Activated CD4-positive, alpha-beta T cell treated with anti-CD3 and anti-CD28 coated beads for 24 hours (primary cell): ENCODE data around the gene SMIM20.

Source experiments
- DNase-seq, 2 donors: peaks; one replicate each; pipeline ENCODE4 v3.0.0-alpha.2; 2020; ENCODE audit warnings: low read depth in 2 of 2

SMIM20 gene

DNA sequence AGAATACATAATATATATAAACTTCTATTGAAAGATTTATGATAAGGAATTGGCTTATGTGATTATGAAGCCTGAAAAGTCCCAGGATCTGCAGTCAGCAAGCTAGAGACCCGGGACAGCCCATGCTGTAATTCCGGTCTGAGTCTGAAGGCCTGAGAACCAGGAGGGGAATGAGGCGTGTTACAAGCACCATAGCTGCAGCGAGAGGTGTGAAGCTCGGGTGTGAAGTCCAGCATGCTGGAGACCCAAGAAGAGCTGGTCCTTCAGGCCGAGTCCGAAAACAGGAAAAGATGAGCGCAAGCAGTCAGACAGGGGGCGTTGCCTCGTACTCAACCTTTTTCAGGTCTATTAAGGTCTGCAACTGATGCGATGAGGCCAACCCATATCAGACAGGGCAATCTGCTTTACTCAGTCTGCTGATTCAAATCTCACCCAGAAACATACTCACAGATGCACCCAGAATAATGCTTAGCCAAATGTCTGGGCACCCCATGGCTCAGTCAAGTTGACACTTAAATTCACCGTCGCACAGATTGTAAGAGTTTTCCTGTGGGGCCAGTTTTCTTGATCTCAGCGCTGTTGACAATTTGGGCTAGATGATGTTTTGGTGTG lies 40.4 kb downstream of the SMIM20 start:
- no peak for DNase-seq

DNA sequence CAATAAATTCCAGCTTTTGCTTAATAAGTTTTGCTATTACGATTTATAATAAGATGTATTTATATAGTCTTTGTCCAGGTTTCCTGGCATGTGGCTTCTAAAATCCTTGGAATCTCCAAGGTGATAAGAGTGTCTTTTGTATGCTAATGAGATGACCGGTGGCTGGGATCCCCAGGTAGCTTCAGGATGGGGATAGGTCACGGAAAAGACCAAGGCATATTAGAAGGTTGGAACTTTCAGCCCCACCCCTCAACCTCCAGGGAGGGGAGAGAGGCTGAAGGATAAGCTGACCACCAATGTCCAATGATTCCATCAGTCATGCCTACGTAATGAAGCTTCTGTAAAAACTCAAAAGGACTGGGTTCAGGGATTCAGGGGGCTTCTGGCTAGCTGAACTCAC lies 41.7 kb downstream of the SMIM20 start:
- no peak for DNase-seq

DNA sequence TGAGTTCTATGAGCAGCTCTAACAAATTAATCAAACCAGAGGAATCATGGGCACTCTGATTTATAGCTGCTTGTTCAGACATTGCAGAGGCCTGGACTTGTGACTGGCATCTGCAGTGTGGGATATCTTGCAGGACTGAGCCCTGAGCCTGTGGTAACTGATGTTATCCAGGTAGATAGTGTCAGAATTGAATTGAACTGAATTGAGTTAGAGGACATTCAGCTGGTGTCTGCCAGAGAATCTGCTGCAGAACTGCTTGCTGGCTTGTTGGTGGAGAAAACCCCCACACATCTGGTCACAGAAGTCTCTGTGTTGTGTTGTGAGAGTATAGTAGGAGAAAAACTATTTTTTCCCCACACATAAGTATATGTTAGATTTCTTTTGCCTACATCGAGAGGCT lies 42.2 kb downstream of the SMIM20 start:
- no peak for DNase-seq

DNA sequence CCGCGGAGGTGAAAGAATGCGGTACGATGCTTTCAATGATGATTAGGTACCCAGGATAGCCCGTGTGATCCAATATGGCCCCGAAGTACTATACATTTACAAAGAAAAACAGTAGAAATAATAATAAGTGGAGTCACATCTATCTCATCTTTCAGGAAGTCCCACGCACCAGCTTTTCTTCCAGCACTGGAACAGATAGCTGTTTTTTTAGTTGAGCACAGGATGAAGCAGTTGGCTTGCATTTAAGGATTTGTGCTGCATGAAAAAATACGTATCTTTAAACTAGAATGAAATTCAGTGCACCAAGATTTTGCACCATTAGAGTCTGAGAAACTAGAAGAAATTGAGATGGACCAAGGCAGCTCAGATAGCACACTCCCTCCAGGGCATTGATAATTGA lies 44.1 kb downstream of the SMIM20 start:
- DNase-seq: no peak

DNA sequence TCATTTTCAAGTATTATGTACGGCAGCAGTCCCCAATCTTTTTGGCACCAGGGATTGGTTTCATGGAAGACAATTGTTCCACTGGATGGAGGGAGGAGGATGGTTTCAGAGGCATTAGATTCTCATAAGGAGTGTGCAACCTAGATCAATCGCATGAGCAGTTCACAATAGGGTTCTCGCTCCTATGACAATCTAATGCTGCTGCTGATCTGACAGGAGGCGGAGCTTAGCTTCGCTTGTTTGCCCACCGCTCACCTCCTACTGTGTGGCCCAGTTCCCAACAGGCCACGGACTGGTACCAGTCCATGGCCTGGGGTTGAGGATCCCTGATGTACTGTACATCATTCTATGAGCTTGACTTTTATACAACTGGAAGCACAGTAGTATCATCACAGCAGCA lies 48.4 kb downstream of the SMIM20 start:
- DNase-seq: no peak

DNA sequence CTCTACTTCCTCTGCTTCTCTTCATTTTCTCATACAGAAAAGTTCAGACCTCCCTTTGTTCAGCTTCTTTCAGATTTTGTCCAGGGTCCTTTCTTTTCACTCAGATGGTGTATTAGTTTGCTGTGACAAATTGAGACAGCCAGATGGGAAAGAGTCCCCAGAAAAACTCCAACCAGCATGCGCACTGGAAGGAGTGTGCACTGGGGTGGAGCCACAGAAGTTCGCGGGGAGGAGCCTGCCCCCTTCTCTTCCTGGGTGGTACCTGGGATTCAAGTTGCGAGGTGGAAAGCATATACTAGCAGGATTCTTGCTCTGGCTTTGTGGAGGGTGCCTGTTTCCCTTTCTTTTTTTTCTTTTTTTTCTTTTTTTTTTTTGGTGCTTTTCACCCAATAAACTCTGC lies 51.6 kb downstream of the SMIM20 start:
- DNase-seq: no peak

DNA sequence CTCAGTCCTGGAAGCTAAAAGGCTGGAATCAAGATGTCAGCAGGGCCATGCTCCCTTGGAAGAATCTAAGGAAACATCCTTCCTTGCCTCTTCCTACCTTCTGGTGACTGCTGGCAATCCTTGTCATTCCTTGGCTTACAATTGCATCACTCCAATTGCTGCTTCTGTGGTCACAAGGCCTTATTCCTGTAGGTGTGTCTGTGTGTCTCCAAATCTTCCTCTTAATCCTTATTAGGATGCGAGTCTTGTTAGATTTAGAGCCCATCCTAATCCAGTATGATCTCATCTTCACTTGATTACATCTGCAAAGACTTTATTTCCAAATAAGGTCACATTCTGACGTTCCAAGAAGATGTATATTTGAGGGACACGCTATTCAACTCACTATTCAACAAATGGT lies 52.2 kb downstream of the SMIM20 start:
- no peak for DNase-seq

DNA sequence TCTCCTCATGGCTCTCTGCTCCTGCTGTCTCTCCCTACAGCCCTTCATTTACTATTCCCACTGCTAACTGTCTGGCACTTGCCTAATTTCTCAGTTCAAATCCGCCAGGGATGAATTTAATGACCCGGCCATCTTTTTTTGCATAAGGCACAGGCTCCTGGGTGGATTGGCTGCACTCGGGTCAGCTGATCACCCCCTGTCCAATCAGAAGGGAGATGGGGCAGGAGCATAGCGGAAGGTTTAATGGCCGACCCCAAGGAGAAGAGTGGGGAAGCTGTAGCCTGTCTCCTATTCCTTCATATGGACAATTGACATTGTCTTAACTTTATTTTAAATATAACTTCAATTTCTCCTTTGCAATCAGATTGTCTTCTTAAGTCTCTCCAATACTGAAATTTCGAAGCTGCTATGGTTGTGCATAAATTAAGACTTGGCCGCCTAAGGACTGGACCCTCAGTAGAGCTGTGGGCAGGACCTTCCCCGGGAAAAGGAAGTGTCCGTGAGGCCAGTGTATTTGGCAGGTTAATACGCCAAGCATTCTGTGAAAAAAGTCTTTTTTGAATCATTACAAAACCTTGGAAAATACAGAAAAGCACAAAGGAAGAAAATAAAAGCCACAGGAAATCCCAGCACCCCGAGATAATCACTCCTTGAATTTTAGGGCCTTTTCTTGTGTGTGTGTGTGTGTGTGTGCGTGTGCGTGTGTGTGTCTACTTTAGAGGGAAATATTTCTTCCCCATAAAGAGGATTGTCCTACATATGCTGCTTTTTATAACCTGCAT lies 55.5 kb downstream of the SMIM20 start:
- DNase-seq: no peak

DNA sequence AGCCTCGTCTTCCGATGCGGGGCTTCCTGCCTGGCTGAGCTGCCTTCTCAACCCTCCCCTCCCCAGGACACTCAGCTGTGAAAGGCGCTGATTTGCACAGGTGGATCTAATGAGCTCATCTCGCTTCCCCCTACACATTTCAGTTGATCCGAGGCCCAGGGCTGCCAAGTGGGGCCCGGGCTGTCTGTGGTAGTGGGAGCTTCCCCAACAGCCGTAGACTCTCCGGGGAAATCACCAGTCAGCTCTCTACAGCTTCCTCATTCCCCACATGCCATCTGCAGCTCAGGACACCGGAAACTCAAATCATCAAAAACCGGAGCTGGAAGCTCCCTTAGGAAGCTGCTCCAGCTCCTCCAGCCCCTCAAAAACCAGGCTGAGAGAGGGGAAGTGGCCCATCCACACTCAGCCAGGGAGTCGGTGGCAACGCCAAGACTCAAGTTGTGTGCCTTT lies 56.2 kb downstream of the SMIM20 start:
- no peak for DNase-seq

DNA sequence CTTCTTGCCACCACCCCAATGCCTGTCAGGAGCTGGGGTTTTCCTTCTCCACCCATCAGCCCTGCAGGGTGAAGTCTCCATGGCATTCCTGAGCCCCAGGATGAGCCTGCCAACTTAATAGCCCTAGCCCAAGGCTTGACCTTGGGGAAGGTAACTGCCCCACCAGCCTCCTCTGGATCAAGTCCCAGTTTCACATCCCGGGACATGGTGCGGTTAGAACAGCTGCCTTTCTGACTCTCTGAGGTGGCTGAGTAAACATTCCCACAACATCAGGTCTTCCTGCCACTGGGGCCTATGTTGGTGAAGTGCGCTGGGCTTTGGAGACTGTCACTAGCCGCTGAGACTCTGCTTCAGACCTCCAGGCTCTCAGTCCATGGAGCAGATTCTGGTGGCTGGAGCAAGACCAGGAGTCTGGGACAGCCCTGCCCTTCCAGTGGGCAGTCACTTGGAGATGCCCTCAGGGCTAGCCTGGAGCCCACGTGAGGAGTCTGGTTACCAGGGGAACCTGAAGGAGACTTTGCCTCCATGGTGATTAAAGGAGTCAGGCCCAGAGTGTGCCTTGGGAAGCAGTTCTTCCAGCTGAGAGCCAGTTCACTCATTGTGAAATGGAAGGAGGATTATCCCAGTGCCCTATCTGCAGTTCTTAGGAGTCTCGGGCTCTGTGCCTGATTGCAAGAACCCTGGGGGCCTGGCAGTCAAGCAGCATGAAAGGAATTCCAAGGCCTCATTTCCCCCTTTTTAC lies 56.8 kb downstream of the SMIM20 start:
- no peak for DNase-seq

DNA sequence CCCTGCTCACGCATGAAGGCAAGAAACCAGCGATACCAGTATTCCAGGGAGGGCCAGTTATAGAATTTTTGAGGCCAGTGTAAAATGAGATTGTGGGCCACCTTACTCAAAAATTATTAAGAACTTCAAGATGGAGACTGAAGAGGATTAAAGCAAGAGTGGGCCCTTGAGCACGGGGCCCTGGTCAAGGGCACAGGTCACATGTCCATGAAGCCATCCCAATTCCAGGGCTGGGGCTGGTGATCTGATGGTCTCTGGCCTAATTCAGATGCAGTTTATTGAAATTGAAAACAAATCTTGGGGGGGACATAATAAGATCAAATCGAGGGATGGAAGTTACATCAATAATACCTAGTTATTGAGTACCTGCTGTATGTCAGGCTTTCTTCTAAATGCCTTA lies 58.3 kb downstream of the SMIM20 start:
- DNase-seq: no peak

DNA sequence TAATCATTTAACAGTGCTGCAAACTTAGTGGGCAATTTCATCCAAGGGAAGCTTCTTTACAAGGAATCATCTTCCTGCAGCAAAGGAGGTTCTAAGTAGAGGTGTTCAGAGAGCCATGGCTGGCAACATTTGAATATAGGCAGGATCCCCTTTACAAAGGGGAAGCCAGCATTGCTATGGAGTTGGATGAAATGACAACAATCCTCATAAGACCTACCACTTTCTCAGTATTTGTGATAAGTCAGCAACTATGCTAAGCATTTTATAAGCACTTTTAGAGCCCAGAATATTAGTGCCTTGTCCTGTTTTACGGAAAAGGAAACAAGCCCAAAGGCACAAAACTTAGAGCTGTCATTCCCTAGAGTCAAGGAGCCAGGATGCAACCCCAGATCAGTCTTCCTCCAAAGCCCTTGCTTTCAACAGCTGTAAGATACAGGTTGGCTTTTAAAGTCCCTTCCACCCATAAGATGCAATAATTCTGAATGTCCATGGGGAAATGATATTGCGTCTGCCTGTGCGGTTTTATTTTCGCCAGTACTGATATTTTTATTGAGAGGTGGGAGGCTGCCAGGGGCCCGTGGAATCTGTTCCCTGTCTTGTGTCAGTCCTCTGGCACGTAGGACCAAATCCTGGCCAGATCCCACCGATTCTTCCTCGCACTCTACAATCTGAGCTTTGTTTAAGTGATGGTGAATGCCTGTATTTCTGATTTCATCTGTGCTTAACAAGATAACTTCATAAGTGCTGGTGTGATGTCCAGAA lies 59.1 kb downstream of the SMIM20 start:
- no peak for DNase-seq

DNA sequence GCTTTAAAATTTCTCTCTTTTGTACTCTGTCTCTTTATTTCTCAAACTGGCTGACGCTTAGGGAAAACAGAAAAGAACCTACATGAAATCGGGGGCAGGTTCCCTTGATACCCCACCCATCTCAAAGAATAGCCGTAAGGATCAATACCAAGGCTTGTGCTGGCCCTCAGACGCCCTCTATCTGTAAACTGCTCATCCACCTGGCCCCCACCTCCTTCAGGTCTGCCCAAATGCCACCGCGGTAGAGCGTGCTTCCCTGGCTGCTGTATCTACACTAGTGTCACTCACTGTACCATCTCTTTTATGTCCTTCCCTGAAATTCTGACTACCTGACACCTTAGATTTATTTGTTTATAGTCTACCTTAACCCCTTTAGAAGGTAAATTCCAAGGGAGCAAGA lies 62.8 kb downstream of the SMIM20 start:
- DNase-seq: no peak

DNA sequence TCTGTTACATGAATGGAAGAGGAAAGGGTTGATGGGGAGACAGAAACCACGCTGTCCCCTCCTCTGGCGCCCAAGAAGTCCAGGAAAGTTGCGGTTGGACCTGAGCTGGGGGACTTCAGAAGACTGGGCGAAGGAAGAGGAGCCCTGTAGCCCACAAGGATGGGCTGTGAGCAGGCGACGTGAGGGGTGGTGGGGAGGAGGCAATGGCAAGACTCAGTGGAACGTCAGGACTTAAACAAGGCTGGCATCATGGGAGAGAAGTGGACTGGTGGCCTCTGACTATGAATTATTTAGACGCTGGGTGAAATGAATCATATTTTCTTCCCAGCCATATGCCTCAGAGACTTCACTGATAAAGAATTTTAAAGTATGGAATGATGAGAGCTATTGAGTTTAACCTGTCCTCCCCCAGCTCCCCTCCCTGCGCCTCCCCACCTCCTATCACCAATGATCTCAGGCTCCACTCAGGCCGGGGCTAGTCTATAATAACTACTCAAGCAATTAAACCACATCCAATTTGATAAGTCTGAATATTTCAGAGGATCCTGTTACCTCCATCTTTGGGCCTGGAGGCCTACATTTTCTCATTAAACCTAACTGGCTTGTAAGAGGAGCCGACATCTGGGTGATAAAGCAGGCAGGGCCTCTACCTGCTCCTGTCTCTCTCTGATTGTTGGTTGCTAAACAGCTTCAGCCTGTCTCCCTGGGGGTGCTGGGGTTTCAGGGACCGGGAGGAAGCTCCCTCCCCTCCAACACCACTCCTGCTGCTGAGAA lies 63.6 kb downstream of the SMIM20 start:
- DNase-seq: no peak

DNA sequence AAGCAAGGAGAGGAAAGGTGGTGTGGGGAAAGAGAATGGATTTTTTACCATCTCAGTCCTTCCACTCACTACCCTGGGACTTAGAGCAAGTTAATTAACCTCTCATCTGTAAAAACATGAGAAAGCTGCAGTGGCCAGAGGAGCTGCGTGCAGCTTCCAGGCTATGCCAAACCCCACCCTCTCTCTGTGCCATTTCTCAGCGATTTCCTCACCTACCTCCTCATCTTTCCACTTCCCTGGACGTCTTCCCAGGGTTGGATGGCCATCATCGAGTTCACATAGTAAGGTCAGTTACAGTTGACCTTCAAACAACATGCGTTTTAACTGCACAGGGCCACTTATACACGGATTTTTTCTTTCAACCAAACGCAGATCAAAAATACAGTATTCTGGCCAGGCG lies 64.3 kb downstream of the SMIM20 start:
- DNase-seq: no peak
